ENCODE measurements around the gene DNAH2. TPM values are rescaled to one million over a fixed set of nuclear protein-coding genes. Genes with fewer than 3 reads are reported as not detected.

Gene DNAH2
- total RNA-seq, 1 experiment from 2014 or later = 2.0 TPM

GRCh38 chr17:7707446-7707845 is 10.1 kb upstream of the DNAH2 start:
- Histone ChIP-seq H3K79me2 (ENCODE audit: insufficient read depth, low read length) (no peaks in the 10 kb centered on the region), H3K4me3 (replicated peaks in 1 of 2; ENCODE audit: low read depth in 1 of 2, low read length in 2 of 2) (no peak overlapping the region), H3K27me3 (ENCODE audit: insufficient read depth, low read length) (no peaks in the 10 kb centered on the region), H3K27ac (ENCODE audit: low read depth, low read length) (no peak overlapping the region), H3K36me3 (ENCODE audit: control insufficient read depth in 1 of 2, insufficient read depth in 2 of 2, low read length in 2 of 2) (no peaks in the 10 kb centered on the region), H3K4me1 (ENCODE audit: control insufficient read depth in 1 of 2, insufficient read depth in 2 of 2, low read length in 2 of 2) (peaks cover 0 to 21% of the 10 kb centered on the region in 2 experiments; a peak in 1 of 4 replicates), H2AFZ (ENCODE audit: low read depth, low read length, poor library complexity, severe bottlenecking) (no peak overlapping the region), H3K9me3 (ENCODE audit: control insufficient read depth in 1 of 2, insufficient read depth in 1 of 2, low read depth in 1 of 2, low read length in 2 of 2) (no peaks in the 10 kb centered on the region), H3K9me2 (ENCODE audit: insufficient read depth) (0 out of 2 replicates have a peak, but pooled peaks cover 3% of the 10 kb centered on the region), H3K9ac (ENCODE audit: low read length) (no peak overlapping the region), H4K20me1 (ENCODE audit: insufficient read depth) (no peaks in the 10 kb centered on the region), H3K4me2 (ENCODE audit: low read length) (no peak overlapping the region)
- ATAC-seq (no peak), DNase-seq (ENCODE audit: low read depth, low spot score) (no peak)
- ChIA-PET CTCF (interaction anchor here (1.0 kb wide), 1 partner anchor 9 kb away, joined by 3 read pairs; no protein-coding TSS in a partner anchor), RAD21 (ENCODE audit: low non-redundant PET in 1 of 2, low total read pairs in 2 of 2, uncharacterized antibody in 2 of 2, unreplicated experiment in 2 of 2) (no interaction called here), POLR2A (no interaction called here)
- intact Hi-C loops (cut with micrococcal nuclease) = no loop called here
- TF ChIP-seq, protein P1, sequence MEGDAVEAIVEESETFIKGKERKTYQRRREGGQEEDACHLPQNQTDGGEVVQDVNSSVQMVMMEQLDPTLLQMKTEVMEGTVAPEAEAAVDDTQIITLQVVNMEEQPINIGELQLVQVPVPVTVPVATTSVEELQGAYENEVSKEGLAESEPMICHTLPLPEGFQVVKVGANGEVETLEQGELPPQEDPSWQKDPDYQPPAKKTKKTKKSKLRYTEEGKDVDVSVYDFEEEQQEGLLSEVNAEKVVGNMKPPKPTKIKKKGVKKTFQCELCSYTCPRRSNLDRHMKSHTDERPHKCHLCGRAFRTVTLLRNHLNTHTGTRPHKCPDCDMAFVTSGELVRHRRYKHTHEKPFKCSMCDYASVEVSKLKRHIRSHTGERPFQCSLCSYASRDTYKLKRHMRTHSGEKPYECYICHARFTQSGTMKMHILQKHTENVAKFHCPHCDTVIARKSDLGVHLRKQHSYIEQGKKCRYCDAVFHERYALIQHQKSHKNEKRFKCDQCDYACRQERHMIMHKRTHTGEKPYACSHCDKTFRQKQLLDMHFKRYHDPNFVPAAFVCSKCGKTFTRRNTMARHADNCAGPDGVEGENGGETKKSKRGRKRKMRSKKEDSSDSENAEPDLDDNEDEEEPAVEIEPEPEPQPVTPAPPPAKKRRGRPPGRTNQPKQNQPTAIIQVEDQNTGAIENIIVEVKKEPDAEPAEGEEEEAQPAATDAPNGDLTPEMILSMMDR (IDR thresholded peaks at IDR 0.05 in 2 of 3, conservative IDR thresholded peaks at IDR 0.05 in 1 of 3; ENCODE audit: borderline replicate concordance in 1 of 3, insufficient read depth in 1 of 3, low read depth in 2 of 3, low read length in 2 of 3) = no peak
- TF ChIP-seq MAX (IDR thresholded peaks at IDR 0.05) (no peak), JUND (IDR thresholded peaks at IDR 0.05) (no peak), ELF1 (IDR thresholded peaks at IDR 0.05; ENCODE audit: borderline replicate concordance, low read depth) (no peak)
- BruUV-seq (replicated peaks) = no TSS peak

DNA sequence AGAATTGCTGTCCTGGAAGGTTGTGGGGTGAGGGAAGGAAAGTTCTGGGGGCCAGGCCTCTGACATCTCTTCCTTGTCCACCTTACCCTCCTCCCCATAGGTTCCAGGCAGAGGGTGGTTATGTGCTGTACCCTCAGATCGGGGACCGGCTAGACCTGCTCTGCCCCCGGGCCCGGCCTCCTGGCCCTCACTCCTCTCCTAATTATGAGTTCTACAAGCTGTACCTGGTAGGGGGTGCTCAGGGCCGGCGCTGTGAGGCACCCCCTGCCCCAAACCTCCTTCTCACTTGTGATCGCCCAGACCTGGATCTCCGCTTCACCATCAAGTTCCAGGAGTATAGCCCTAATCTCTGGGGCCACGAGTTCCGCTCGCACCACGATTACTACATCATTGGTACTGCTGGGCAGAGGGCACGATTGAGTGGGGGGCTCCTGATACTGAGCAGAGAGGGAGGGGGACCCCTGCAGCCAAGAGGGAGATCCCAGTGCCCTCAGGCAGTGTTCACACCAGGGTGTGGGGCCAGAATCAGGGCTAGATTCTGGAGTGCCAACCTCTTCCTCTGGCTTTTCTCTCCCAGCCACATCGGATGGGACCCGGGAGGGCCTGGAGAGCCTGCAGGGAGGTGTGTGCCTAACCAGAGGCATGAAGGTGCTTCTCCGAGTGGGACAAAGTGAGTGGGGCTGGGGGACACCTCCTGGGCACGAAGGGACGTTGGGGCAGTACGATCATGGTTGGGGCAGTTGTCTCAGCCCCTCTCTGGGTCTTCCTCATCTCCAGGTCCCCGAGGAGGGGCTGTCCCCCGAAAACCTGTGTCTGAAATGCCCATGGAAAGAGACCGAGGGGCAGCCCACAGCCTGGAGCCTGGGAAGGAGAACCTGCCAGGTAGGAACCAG is 9.4 kb upstream of the DNAH2 start:
- ChIA-PET CTCF (interaction anchor here (1.0 kb wide), 1 partner anchor 9 kb away, joined by 3 read pairs; no protein-coding TSS in a partner anchor), RAD21 (ENCODE audit: low non-redundant PET in 1 of 2, low total read pairs in 2 of 2, uncharacterized antibody in 2 of 2, unreplicated experiment in 2 of 2) (no interaction called here), POLR2A (no interaction called here)
- intact Hi-C loops (cut with micrococcal nuclease) = no loop called here
- Histone ChIP-seq H3K9me3 (ENCODE audit: control insufficient read depth in 1 of 2, insufficient read depth in 1 of 2, low read depth in 1 of 2, low read length in 2 of 2) (no peaks in the 10 kb centered on the region), H3K27ac (ENCODE audit: low read depth, low read length) (no peak overlapping the region), H3K9ac (ENCODE audit: low read length) (no peak overlapping the region), H3K9me2 (ENCODE audit: insufficient read depth) (0 out of 2 replicates have a peak, but pooled peaks cover 3% of the 10 kb centered on the region), H2AFZ (ENCODE audit: low read depth, low read length, poor library complexity, severe bottlenecking) (no peak overlapping the region), H3K4me2 (ENCODE audit: low read length) (no peak overlapping the region), H4K20me1 (ENCODE audit: insufficient read depth) (no peaks in the 10 kb centered on the region), H3K79me2 (ENCODE audit: insufficient read depth, low read length) (no peaks in the 10 kb centered on the region), H3K36me3 (ENCODE audit: control insufficient read depth in 1 of 2, insufficient read depth in 2 of 2, low read length in 2 of 2) (no peaks in the 10 kb centered on the region), H3K4me3 (replicated peaks in 1 of 2; ENCODE audit: low read depth in 1 of 2, low read length in 2 of 2) (no peak overlapping the region), H3K27me3 (ENCODE audit: insufficient read depth, low read length) (no peaks in the 10 kb centered on the region), H3K4me1 (ENCODE audit: control insufficient read depth in 1 of 2, insufficient read depth in 2 of 2, low read length in 2 of 2) (peaks cover 0 to 19% of the 10 kb centered on the region in 2 experiments; a peak in 1 of 4 replicates)
- no TSS peak for BruUV-seq (replicated peaks)
- DNase-seq (ENCODE audit: low read depth, low spot score) (no peak), ATAC-seq (no peak)
- TF ChIP-seq CBX3 (IDR thresholded peaks at IDR 0.05; ENCODE audit: low read depth) (no peak), SP1 (IDR thresholded peaks at IDR 0.05; ENCODE audit: low read depth) (no peak), ATF3 (IDR thresholded peaks at IDR 0.05) (no peak), SRF (IDR thresholded peaks at IDR 0.05; ENCODE audit: low read depth) (no peak), ZBTB33 (IDR thresholded peaks at IDR 0.05; ENCODE audit: extremely low read depth, insufficient replicate concordance, low read length) (no peak), ZFX (IDR thresholded peaks at IDR 0.05) (no peak), FOSL1 (IDR thresholded peaks at IDR 0.05; ENCODE audit: low read depth) (no peak), EGR1 (IDR thresholded peaks at IDR 0.05; ENCODE audit: low read depth) (no peak)
- TF ChIP-seq, protein P1 (IDR thresholded peaks at IDR 0.05 in 2 of 3, conservative IDR thresholded peaks at IDR 0.05 in 1 of 3; ENCODE audit: borderline replicate concordance in 1 of 3, insufficient read depth in 1 of 3, low read depth in 2 of 3, low read length in 2 of 3) = no peak
